T-cell (primary cell): ENCODE results near the gene MYOCD. TPM values are rescaled to one million over a fixed set of nuclear protein-coding genes. Genes with fewer than 3 reads are reported as not detected.

Source experiments
- ATAC-seq, 4 experiments: fragments of 200-7000 bp in 3 of 4; fragments of 150-1000 bp in 1 of 4; cut with Tn5 transposase; replicated peaks in 1 of 4; 1 replicate in 3 of 4; 2 replicates in 1 of 4; pipeline ENCODE4 v1.10.0; 2021; ENCODE audit warnings: moderate library complexity in 3 of 4, mild to moderate bottlenecking in 2 of 4, moderate number of reproducible peaks in 1 of 4
- CTCF ChIA-PET, 2 donors: fragments of 300-600 bp; sonication (Branson Sonifier 250); formaldehyde crosslinking; loops; one replicate each; lab custom pipeline; 2022; ENCODE audit warnings: antibody characterized with exemption in 2 of 2; lab: Charles Lee
- POLR2A ChIA-PET, 2 donors: fragments of 300-600 bp; sonication (Branson Sonifier 250); formaldehyde crosslinking; loops; one replicate each; lab custom pipeline; 2022; ENCODE audit warnings: antibody characterized with exemption in 2 of 2; lab: Charles Lee
- DNase-seq, 35 experiments: peaks; one replicate each; pipeline versions ENCODE4 v3.0.0 to v3.0.0-alpha.2; 2013 to 2023
- H3K27ac ChIP-seq: one replicate; pipeline ENCODE4 v1.5.1; 2013; ENCODE audit warnings: low read length
- H3K27me3 ChIP-seq, 2 experiments: replicated peaks in 1 of 2; 1 replicate in 1 of 2; 2 replicates in 1 of 2; pipeline versions ENCODE4 v1.6.1 to v1.7.0; 2013; ENCODE audit warnings: low read length in 1 of 2, mixed read lengths in 1 of 2; ENCODE audit not compliant: control insufficient read depth in 2 of 2, insufficient read depth in 2 of 2; ENCODE audit errors: extremely low read depth in 1 of 2
- H3K36me3 ChIP-seq, 2 donors: 1 replicate in 1 of 2; 2 replicates in 1 of 2; pipeline versions ENCODE4 v1.6.1 to v1.7.0; 2013; ENCODE audit warnings: low read length in 1 of 2; ENCODE audit not compliant: control insufficient read depth in 2 of 2, insufficient read depth in 1 of 2; ENCODE audit errors: extremely low read depth in 1 of 2
- H3K4me1 ChIP-seq, 2 experiments: 1 replicate in 1 of 2; 2 replicates in 1 of 2; pipeline versions ENCODE4 v1.6.1 to v1.7.0; 2013; ENCODE audit warnings: low read length in 2 of 2, mixed read lengths in 1 of 2; ENCODE audit not compliant: insufficient read depth in 2 of 2, control insufficient read depth in 1 of 2; ENCODE audit errors: extremely low read depth in 1 of 2
- H3K4me3 ChIP-seq, 2 donors: 1 replicate in 1 of 2; 2 replicates in 1 of 2; pipeline versions ENCODE4 v1.5.1 to v1.7.0; 2013; ENCODE audit warnings: mild to moderate bottlenecking in 2 of 2, low read length in 1 of 2, moderate library complexity in 1 of 2; ENCODE audit not compliant: control insufficient read depth in 1 of 2; ENCODE audit errors: extremely low read depth in 1 of 2
- H3K9me3 ChIP-seq: 2 replicates; pipeline ENCODE4 v1.7.0; 2013
- H3K27ac Mint-ChIP-seq, 2 donors: one replicate each; pipeline ENCODE4 v1.8.0; 2020 to 2021; ENCODE audit warnings: mild to moderate bottlenecking in 2 of 2, mixed read lengths in 2 of 2
- H3K27me3 Mint-ChIP-seq, 2 donors: one replicate each; pipeline ENCODE4 v1.8.0; 2021 to 2022; ENCODE audit warnings: mixed read lengths in 2 of 2
- H3K36me3 Mint-ChIP-seq: one replicate; pipeline ENCODE4 v1.8.0; 2021; ENCODE audit warnings: mixed read lengths
- H3K4me1 Mint-ChIP-seq, 3 donors: one replicate each; pipeline ENCODE4 v1.8.0; 2020 to 2022; ENCODE audit warnings: mixed read lengths in 3 of 3, mild to moderate bottlenecking in 1 of 3
- H3K4me3 Mint-ChIP-seq, 3 donors: one replicate each; pipeline ENCODE4 v1.8.0; 2020 to 2022; ENCODE audit warnings: mild to moderate bottlenecking in 3 of 3, mixed read lengths in 3 of 3, moderate library complexity in 3 of 3
- H3K9me3 Mint-ChIP-seq, 3 donors: one replicate each; pipeline ENCODE4 v1.8.0; 2020 to 2022; ENCODE audit warnings: mixed read lengths in 3 of 3
- WGBS: methylation state at CpG from one replicate; pipeline ENCODE4 v1.1.5; 2013; ENCODE audit warnings: missing lambda C conversion rate; ENCODE audit not compliant: insufficient coverage; 5-methylcytosine and 5-hydroxymethylcytosine counted together
- total RNA-seq, 35 experiments: library from RNA in 6 of 35; stranded (reverse) in 6 of 35; fragments of 120-200 nt in 1 of 35; gene quantifications; one replicate each; pipeline versions ENCODE4 v1.2.1 to v1.2.4 and lab custom pipeline; 2013 to 2026

Gene MYOCD
- not detected for total RNA-seq
- 0.09 TPM for total RNA-seq (2013)
- 0 to 0.12 (median 0) reads per million in 29 experiments for total RNA-seq (lab: John Stamatoyannopoulos, UW)

- no peaks in the 10 kb centered on the region for H3K36me3 ChIP-seq
- H3K27me3 ChIP-seq = peaks cover 9 to 32% of the 10 kb centered on the region in 2 experiments
- H3K27ac ChIP-seq = no peak within 1 kb of the TSS
- no peak for ATAC-seq
- 7% methylated on average over 76 of the region's 78 CpGs for WGBS
- CTCF ChIA-PET = no interaction called here
- peaks cover 0 to 4% (median 2%) of the 10 kb centered on the region in 3 donors for H3K9me3 Mint-ChIP-seq
- peaks cover 42 to 58% of the 10 kb centered on the region in 2 donors for H3K27me3 Mint-ChIP-seq
- H3K4me3 ChIP-seq = no peak within 1 kb of the TSS
- POLR2A ChIA-PET = no interaction called here
- no peak within 1 kb of the TSS for H3K27ac Mint-ChIP-seq
- H3K4me1 Mint-ChIP-seq = peaks cover 0 to 4% (median 0%) of the 10 kb centered on the region in 3 donors
- H3K4me1 ChIP-seq = no peaks in the 10 kb centered on the region
- no peak within 1 kb of the TSS for H3K4me3 Mint-ChIP-seq
- no peaks in the 10 kb centered on the region for H3K9me3 ChIP-seq
- DNase-seq = no peak
- no peaks in the 10 kb centered on the region for H3K36me3 Mint-ChIP-seq
Measured at GRCh38 chr17:12665263-12666210, at the start of gene MYOCD. MYOCD (plus strand) TSS chr17:12665890; CDS start chr17:12666189, 299 bp downstream.

DNA sequence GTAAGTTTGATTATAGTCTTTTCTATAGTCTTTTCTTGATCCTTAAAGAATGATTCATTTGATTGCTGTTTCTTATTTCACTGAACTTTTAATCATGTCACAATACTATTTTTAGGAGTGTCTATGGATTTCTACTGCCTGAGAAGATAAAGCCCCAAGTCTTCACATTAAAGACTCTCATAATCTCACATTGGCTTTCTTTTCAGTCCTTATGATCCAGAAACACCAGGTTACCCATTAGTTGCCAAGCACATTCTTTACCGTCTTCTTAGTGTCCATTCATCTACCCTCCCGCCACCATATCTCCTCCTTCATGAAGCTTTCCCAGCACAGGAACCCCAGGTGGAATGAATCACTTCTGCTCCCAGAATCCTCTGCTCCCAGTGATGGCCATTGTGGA is 49.5 kb upstream of the MYOCD start:
- Mint-ChIP-seq H3K27me3 (no peaks in the 10 kb centered on the region), H3K36me3 (no peaks in the 10 kb centered on the region), H3K27ac (no peak overlapping the region), H3K4me1 (no peaks in the 10 kb centered on the region), H3K4me3 (no peak overlapping the region), H3K9me3 (peaks cover 0 to 23% (median 13%) of the 10 kb centered on the region in 3 donors)
- no peak overlapping the region for H3K4me3 ChIP-seq
- no peaks in the 10 kb centered on the region for H3K4me1 ChIP-seq
- no peaks in the 10 kb centered on the region for H3K9me3 ChIP-seq
- CTCF ChIA-PET = no interaction called here
- 100% methylated on average over 1 of the region's 2 CpGs for WGBS
- DNase-seq = no peak
- H3K27ac ChIP-seq = no peak overlapping the region
- POLR2A ChIA-PET = no interaction called here
- ATAC-seq = no peak
- no peaks in the 10 kb centered on the region for H3K27me3 ChIP-seq
- no peaks in the 10 kb centered on the region for H3K36me3 ChIP-seq

DNA sequence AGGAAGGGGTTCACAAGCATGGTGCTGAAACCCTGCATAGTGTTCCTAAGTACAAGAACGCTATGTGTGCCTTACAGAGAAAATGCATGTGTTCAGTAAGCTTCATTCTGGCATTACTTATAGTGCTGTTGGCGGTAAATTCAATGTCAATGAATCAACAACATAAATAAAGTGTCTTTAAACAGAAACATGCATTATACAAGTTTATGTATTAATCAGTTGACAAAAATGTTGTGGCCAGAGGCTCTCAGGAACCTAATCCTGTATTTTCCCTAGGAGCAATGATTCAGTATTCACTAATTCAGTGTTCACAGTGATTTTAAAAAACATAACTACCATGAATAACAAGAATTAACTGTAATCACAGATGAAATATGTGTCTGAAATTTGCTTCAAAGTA is 47.1 kb upstream of the MYOCD start:
- ChIA-PET CTCF (no interaction called here), POLR2A (no interaction called here)
- no peak overlapping the region for H3K27ac ChIP-seq
- H3K36me3 ChIP-seq = no peaks in the 10 kb centered on the region
- no CpG with 5 or more reads among the region's 2 CpGs for WGBS
- Mint-ChIP-seq H3K27ac (no peak overlapping the region), H3K9me3 (peaks cover 0 to 30% (median 16%) of the 10 kb centered on the region in 3 donors), H3K4me1 (no peaks in the 10 kb centered on the region), H3K36me3 (no peaks in the 10 kb centered on the region), H3K4me3 (no peak overlapping the region), H3K27me3 (no peaks in the 10 kb centered on the region)
- H3K4me3 ChIP-seq = no peak overlapping the region
- no peaks in the 10 kb centered on the region for H3K9me3 ChIP-seq
- H3K4me1 ChIP-seq = no peaks in the 10 kb centered on the region
- no peaks in the 10 kb centered on the region for H3K27me3 ChIP-seq
- no peak for DNase-seq
- ATAC-seq = no peak

DNA sequence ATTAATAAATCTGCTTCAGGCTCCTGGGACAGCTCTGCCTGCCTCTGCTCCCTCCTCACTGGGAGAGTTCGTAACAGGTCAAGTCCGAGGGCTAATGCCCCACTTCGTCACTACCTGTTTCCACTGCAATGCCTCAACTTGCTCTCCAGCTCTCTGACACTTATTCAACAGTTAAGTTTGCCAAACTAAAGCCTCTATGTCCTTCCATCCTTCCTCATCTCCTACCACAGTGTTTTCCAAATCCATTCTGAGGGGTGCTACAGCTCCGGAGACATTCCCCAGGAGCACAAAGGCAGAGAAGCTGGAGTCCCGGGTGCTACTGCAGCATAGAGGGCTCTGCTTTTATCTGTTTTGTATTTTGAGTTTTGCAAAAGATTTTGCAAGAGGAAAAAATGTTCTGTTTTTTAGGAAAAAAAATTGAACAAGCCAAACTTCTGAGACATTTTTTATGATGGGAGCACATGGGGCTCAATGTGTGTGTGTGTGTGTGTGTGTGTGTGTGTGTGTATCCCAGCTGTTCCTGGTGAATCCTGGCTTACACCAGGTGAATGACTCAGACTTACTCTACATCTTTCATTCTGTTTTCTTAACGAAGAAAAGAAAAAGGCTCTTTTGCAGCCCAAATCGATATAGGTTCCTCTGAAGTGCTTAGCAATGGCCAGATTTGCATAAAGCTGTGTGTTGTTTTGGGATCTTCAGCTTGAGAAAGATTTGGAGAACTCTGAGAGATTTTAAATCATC is 46.1 kb upstream of the MYOCD start:
- Mint-ChIP-seq H3K9me3 (peaks cover 4 to 22% (median 7%) of the 10 kb centered on the region in 3 donors), H3K27me3 (no peaks in the 10 kb centered on the region), H3K27ac (no peak overlapping the region), H3K4me1 (no peaks in the 10 kb centered on the region), H3K36me3 (no peaks in the 10 kb centered on the region), H3K4me3 (no peak overlapping the region)
- ChIA-PET CTCF (no interaction called here), POLR2A (interaction anchor here in 1 of 2 donors (0.7 kb wide), 1 partner anchor 277 kb away, joined by 4 read pairs; no protein-coding TSS in a partner anchor)
- no peaks in the 10 kb centered on the region for H3K9me3 ChIP-seq
- no peak for DNase-seq
- no peaks in the 10 kb centered on the region for H3K4me1 ChIP-seq
- no peak overlapping the region for H3K27ac ChIP-seq
- 73% methylated on average over 3 of the region's 7 CpGs for WGBS
- no peak for ATAC-seq
- no peak overlapping the region for H3K4me3 ChIP-seq
- H3K36me3 ChIP-seq = no peaks in the 10 kb centered on the region
- H3K27me3 ChIP-seq = no peaks in the 10 kb centered on the region

GRCh38 chr17:12620200-12620720 is 45.4 kb upstream of the MYOCD start:
- WGBS = no CpG with 5 or more reads among the region's 5 CpGs
- Histone ChIP-seq H3K4me3 (no peak overlapping the region), H3K4me1 (no peaks in the 10 kb centered on the region), H3K27me3 (no peaks in the 10 kb centered on the region), H3K9me3 (no peaks in the 10 kb centered on the region), H3K27ac (no peak overlapping the region), H3K36me3 (no peaks in the 10 kb centered on the region)
- ATAC-seq (no peak), DNase-seq (no peak)
- Mint-ChIP-seq H3K9me3 (peaks cover 4 to 18% (median 7%) of the 10 kb centered on the region in 3 donors), H3K4me1 (no peaks in the 10 kb centered on the region), H3K4me3 (no peak overlapping the region), H3K27ac (no peak overlapping the region), H3K27me3 (no peaks in the 10 kb centered on the region), H3K36me3 (no peaks in the 10 kb centered on the region)
- ChIA-PET CTCF (no interaction called here), POLR2A (interaction anchor here in 1 of 2 donors (0.7 kb wide), 1 partner anchor 277 kb away, joined by 4 read pairs; no protein-coding TSS in a partner anchor)

GRCh38 chr17:12622726-12623125 is 43.0 kb upstream of the MYOCD start:
- 76% methylated on average over 6 of the region's 11 CpGs for WGBS
- H3K4me1 Mint-ChIP-seq = no peaks in the 10 kb centered on the region
- H3K4me3 Mint-ChIP-seq = no peak overlapping the region
- Histone ChIP-seq H3K36me3 (no peaks in the 10 kb centered on the region), H3K27ac (no peak overlapping the region), H3K9me3 (no peaks in the 10 kb centered on the region), H3K27me3 (no peaks in the 10 kb centered on the region), H3K4me3 (no peak overlapping the region), H3K4me1 (no peaks in the 10 kb centered on the region)
- CTCF ChIA-PET = no interaction called here
- H3K27me3 Mint-ChIP-seq = no peaks in the 10 kb centered on the region
- H3K9me3 Mint-ChIP-seq = peaks cover 4 to 22% (median 10%) of the 10 kb centered on the region in 3 donors
- ATAC-seq (no peak), DNase-seq (no peak)
- H3K27ac Mint-ChIP-seq = no peak overlapping the region
- no peaks in the 10 kb centered on the region for H3K36me3 Mint-ChIP-seq
- POLR2A ChIA-PET = interaction anchor here in 1 of 2 donors (0.7 kb wide), 1 partner anchor 265 kb away, joined by 3 read pairs; no protein-coding TSS in a partner anchor
